Pulmonary artery endothelial cell (primary cell): ENCODE measurements around the gene NLRP13. TPM values are rescaled to one million over a fixed set of nuclear protein-coding genes. Genes with fewer than 3 reads are reported as not detected.
"Not testable (repeated sequence)": the region's sequence is repeated elsewhere in the genome, so short reads cannot be mapped to it uniquely, and the experiment has no call there.

Experiments used
- DNase-seq: peaks from one replicate; pipeline ENCODE4 v3.0.0-alpha.2; 2011; ENCODE audit warnings: low read depth, low spot score
- total RNA-seq: library from RNA; depleted of rRNA; stranded (reverse); fragments of >200 nt; gene quantifications from 2 replicates; pipeline ENCODE4 v1.2.3, GENCODE V29; 2014

NLRP13 gene
- not detected in 2 replicates for total RNA-seq

- DNase-seq = no peak
These were observed at the start of gene NLRP13 for GRCh38 chr19:55931936-55932386. Gene NLRP13, minus strand, starts transcription at chr19:55932336. Its CDS starts 25 bp downstream, at chr19:55932311.

- no peak for DNase-seq
These were observed 48.3 kb upstream of the NLRP13 start for GRCh38 chr19:55980415-55980814.

- DNase-seq = no peak
These were observed 41.8 kb upstream of the NLRP13 start for GRCh38 chr19:55973982-55974381.

- no peak for DNase-seq
These were observed 30.1 kb upstream of the NLRP13 start for GRCh38 chr19:55962186-55962585.

GRCh38 chr19:55959996-55960675 lies 28.0 kb upstream of the NLRP13 start:
- no peak for DNase-seq

- DNase-seq = no peak
These were observed 26.2 kb upstream of the NLRP13 start for GRCh38 chr19:55958356-55958755.

- DNase-seq = no peak
These were observed 24.3 kb upstream of the NLRP13 start for GRCh38 chr19:55956431-55956830.

- not testable (repeated sequence) for DNase-seq
These were observed 18.4 kb upstream of the NLRP13 start for GRCh38 chr19:55950566-55950965.

- no peak for DNase-seq
These were observed 15.4 kb upstream of the NLRP13 start, which contains the start of gene NLRP8 for GRCh38 chr19:55947532-55947931. Gene NLRP8, plus strand, starts transcription at chr19:55947832.

GRCh38 chr19:55940306-55940705 lies 8.2 kb upstream of the NLRP13 start:
- DNase-seq = no peak

GRCh38 chr19:55939206-55939605 lies 7.1 kb upstream of the NLRP13 start:
- DNase-seq = no peak

GRCh38 chr19:55935206-55935605 lies 3.1 kb upstream of the NLRP13 start:
- no peak for DNase-seq

GRCh38 chr19:55930996-55931515 lies 1.1 kb downstream of the NLRP13 start:
- DNase-seq = no peak

GRCh38 chr19:55929258-55929657 lies 2.9 kb downstream of the NLRP13 start:
- DNase-seq = not testable (repeated sequence)

- DNase-seq = no peak
These were observed 4.1 kb downstream of the NLRP13 start for GRCh38 chr19:55927991-55928390.

- DNase-seq = no peak
These were observed 8.6 kb downstream of the NLRP13 start for GRCh38 chr19:55923556-55923955.

- DNase-seq = no peak
These were observed 18.4 kb downstream of the NLRP13 start for GRCh38 chr19:55913643-55914268.

GRCh38 chr19:55912916-55913315 lies 19.2 kb downstream of the NLRP13 start:
- DNase-seq = no peak

- DNase-seq = no peak
These were observed 22.3 kb downstream of the NLRP13 start for GRCh38 chr19:55909801-55910200.

- no peak for DNase-seq
These were observed 24.4 kb downstream of the NLRP13 start for GRCh38 chr19:55907746-55908145.

GRCh38 chr19:55907286-55907685 lies 24.9 kb downstream of the NLRP13 start:
- no peak for DNase-seq

- no peak for DNase-seq
These were observed 29.9 kb downstream of the NLRP13 start for GRCh38 chr19:55902080-55902751.
